Trophoblast cell (in vitro differentiated cells and primary cell): ENCODE measurements around the gene STXBP3.

Source experiments
- DNase-seq, 2 donors: peaks; one replicate each; pipeline ENCODE4 v3.0.0-alpha.2; 2016
- H2AFZ ChIP-seq: 2 replicates; pipeline ENCODE4 v1.6.1; 2013; ENCODE audit warnings: low read length, moderate library complexity, mild to moderate bottlenecking; ENCODE audit not compliant: insufficient read depth, poor library complexity
- H2AK5ac ChIP-seq: 2 replicates; pipeline ENCODE4 v1.6.1; 2013; ENCODE audit warnings: mild to moderate bottlenecking, low read length
- H2BK120ac ChIP-seq: 2 replicates; pipeline ENCODE4 v1.6.1; 2013; ENCODE audit warnings: low read length, mild to moderate bottlenecking, moderate library complexity; ENCODE audit not compliant: insufficient read depth, poor library complexity
- H2BK12ac ChIP-seq: 2 replicates; pipeline ENCODE4 v1.6.1; 2013; ENCODE audit warnings: mild to moderate bottlenecking, low read length, moderate library complexity
- H2BK5ac ChIP-seq: 2 replicates; pipeline ENCODE4 v1.6.1; 2013; ENCODE audit warnings: low read length, low read depth, moderate library complexity, mild to moderate bottlenecking; ENCODE audit not compliant: poor library complexity
- H3K14ac ChIP-seq: 2 replicates; pipeline ENCODE4 v1.6.1; 2013; ENCODE audit warnings: mild to moderate bottlenecking, low read length
- H3K18ac ChIP-seq: 2 replicates; pipeline ENCODE4 v1.6.1; 2013; ENCODE audit warnings: mild to moderate bottlenecking, low read length
- H3K23ac ChIP-seq: 2 replicates; pipeline ENCODE4 v1.6.1; 2013; ENCODE audit warnings: low read length
- H3K27ac ChIP-seq: 2 replicates; pipeline ENCODE4 v1.5.1; 2013; ENCODE audit warnings: low read depth, mild to moderate bottlenecking, inconsistent platforms, low read length, moderate library complexity
- H3K27me3 ChIP-seq: 2 replicates; pipeline ENCODE4 v1.6.1; 2013; ENCODE audit warnings: inconsistent platforms, mild to moderate bottlenecking, low read length, moderate library complexity; ENCODE audit not compliant: insufficient read depth
- H3K36me3 ChIP-seq, 2 experiments: 1 replicate in 1 of 2; 2 replicates in 1 of 2; pipeline ENCODE4 v1.6.1; 2013; ENCODE audit warnings: low read length in 2 of 2, mild to moderate bottlenecking in 2 of 2, moderate library complexity in 1 of 2; ENCODE audit not compliant: insufficient read depth in 2 of 2, control insufficient read depth in 1 of 2
- H3K4ac ChIP-seq: 2 replicates; pipeline ENCODE4 v1.6.1; 2013; ENCODE audit warnings: low read depth, mild to moderate bottlenecking, low read length, moderate library complexity
- H3K4me1 ChIP-seq, 2 experiments: 1 replicate in 1 of 2; 2 replicates in 1 of 2; pipeline ENCODE4 v1.6.1; 2013; ENCODE audit warnings: low read length in 2 of 2, mild to moderate bottlenecking in 2 of 2, moderate library complexity in 1 of 2; ENCODE audit not compliant: insufficient read depth in 2 of 2, control insufficient read depth in 1 of 2
- H3K4me2 ChIP-seq: 2 replicates; pipeline ENCODE4 v1.6.1; 2013; ENCODE audit warnings: inconsistent platforms, mild to moderate bottlenecking, low read length, moderate library complexity
- H3K4me3 ChIP-seq: 2 replicates; pipeline ENCODE4 v1.5.1; 2013; ENCODE audit warnings: mild to moderate bottlenecking, low read depth, low read length, inconsistent platforms
- H3K79me1 ChIP-seq: one replicate; pipeline ENCODE4 v1.6.1; 2013; ENCODE audit warnings: low read length
- H3K79me2 ChIP-seq: 2 replicates; pipeline ENCODE4 v1.6.1; 2013; ENCODE audit warnings: low read length, mild to moderate bottlenecking; ENCODE audit not compliant: control insufficient read depth, insufficient read depth, poor library complexity
- H3K9ac ChIP-seq: 2 replicates; pipeline ENCODE4 v1.6.1; 2013; ENCODE audit warnings: mild to moderate bottlenecking, low read length
- H3K9me3 ChIP-seq: 2 replicates; pipeline ENCODE4 v1.6.1; 2013; ENCODE audit warnings: low read depth, mild to moderate bottlenecking, control low read depth, inconsistent platforms, low read length; ENCODE audit not compliant: insufficient read depth
- H4K12ac ChIP-seq: 2 replicates; pipeline ENCODE4 v1.6.1; 2013; ENCODE audit warnings: low read depth, mild to moderate bottlenecking, low read length, moderate library complexity
- H4K8ac ChIP-seq: 2 replicates; pipeline ENCODE4 v1.6.1; 2013; ENCODE audit warnings: low read depth, mild to moderate bottlenecking, low read length, moderate library complexity
- H4K91ac ChIP-seq: one replicate; pipeline ENCODE4 v1.6.1; 2013; ENCODE audit warnings: low read depth, mild to moderate bottlenecking, low read length, moderate library complexity
- WGBS: extraction: QIAGEN DNeasy Blood & Tissue Kit; methylation state at CpG from one replicate; pipeline ENCODE4 v1.1.7; 2013; ENCODE audit warnings: missing lambda C conversion rate; ENCODE audit not compliant: insufficient read length, insufficient coverage; ENCODE audit errors: extremely low coverage; 5-methylcytosine and 5-hydroxymethylcytosine counted together

STXBP3 gene

GRCh38 chr1:108728327-108728923 lies 18.0 kb upstream of the STXBP3 start:
- WGBS = no CpG with 5 or more reads among the region's 8 CpGs
- Histone ChIP-seq H3K23ac (no peak overlapping the region), H3K4me3 (no peak overlapping the region), H3K36me3 (no peaks in the 10 kb centered on the region), H3K27me3 (no peaks in the 10 kb centered on the region), H4K91ac (no peak overlapping the region), H3K4ac (no peak overlapping the region), H3K9ac (no peak overlapping the region), H3K14ac (no peak overlapping the region), H2AFZ (no peak overlapping the region), H4K8ac (no peak overlapping the region), H2BK5ac (no peak overlapping the region), H3K9me3 (peaks cover 5% of the 10 kb centered on the region), H3K18ac (no peak overlapping the region), H3K79me1 (no peaks in the 10 kb centered on the region), H3K4me2 (no peak overlapping the region), H2BK120ac (no peak overlapping the region), H2BK12ac (no peak overlapping the region), H3K79me2 (no peaks in the 10 kb centered on the region), H4K12ac (no peak overlapping the region), H2AK5ac (no peak overlapping the region), H3K4me1 (peaks cover 3 to 4% of the 10 kb centered on the region in 2 experiments), H3K27ac (no peak overlapping the region)
- no peak for DNase-seq

- Histone ChIP-seq H4K8ac (no peak overlapping the region), H2AK5ac (no peak overlapping the region), H3K9ac (no peak overlapping the region), H2BK12ac (no peak overlapping the region), H3K14ac (no peak overlapping the region), H3K79me2 (no peaks in the 10 kb centered on the region), H3K4me1 (peaks cover 3 to 4% of the 10 kb centered on the region in 2 experiments), H4K91ac (no peak overlapping the region), H2BK5ac (no peak overlapping the region), H3K18ac (no peak overlapping the region), H3K4me2 (no peak overlapping the region), H3K4me3 (no peak overlapping the region), H3K4ac (no peak overlapping the region), H2BK120ac (no peak overlapping the region), H3K27me3 (no peaks in the 10 kb centered on the region), H3K27ac (no peak overlapping the region), H2AFZ (no peak overlapping the region), H4K12ac (no peak overlapping the region), H3K79me1 (no peaks in the 10 kb centered on the region), H3K23ac (no peak overlapping the region), H3K36me3 (no peaks in the 10 kb centered on the region), H3K9me3 (peaks cover 5% of the 10 kb centered on the region)
- DNase-seq = no peak
- WGBS = no CpG with 5 or more reads among the region's 4 CpGs
Observed at GRCh38 chr1:108729481-108729880, 17.0 kb upstream of the STXBP3 start.

GRCh38 chr1:108732398-108732797 lies 14.1 kb upstream of the STXBP3 start:
- no CpG with 5 or more reads among the region's 1 CpG for WGBS
- no peak overlapping the region for H3K9ac ChIP-seq
- H4K12ac ChIP-seq = no peak overlapping the region

GRCh38 chr1:108734171-108734865 lies 12.2 kb upstream of the STXBP3 start:
- no peak overlapping the region for H3K4me3 ChIP-seq
- no peak for DNase-seq
- WGBS = no CpG with 5 or more reads among the region's 1 CpG

More at GRCh38 chr1:108732398-108732797, 14.1 kb upstream of the STXBP3 start:
- H4K91ac ChIP-seq = no peak overlapping the region
- H3K4me1 ChIP-seq = no peaks in the 10 kb centered on the region
- no peak overlapping the region for H3K27ac ChIP-seq
- no peaks in the 10 kb centered on the region for H3K79me1 ChIP-seq
- H3K36me3 ChIP-seq = no peaks in the 10 kb centered on the region
- H2AFZ ChIP-seq = no peak overlapping the region
- H3K14ac ChIP-seq = no peak overlapping the region
- no peak overlapping the region for H3K4ac ChIP-seq
- no peak overlapping the region for H4K8ac ChIP-seq
- no peak overlapping the region for H3K4me3 ChIP-seq
- peaks cover 4% of the 10 kb centered on the region for H3K9me3 ChIP-seq
- H3K23ac ChIP-seq = no peak overlapping the region
- H2BK120ac ChIP-seq = no peak overlapping the region
- H3K27me3 ChIP-seq = no peaks in the 10 kb centered on the region
- H3K18ac ChIP-seq = no peak overlapping the region
- no peak for DNase-seq
- no peak overlapping the region for H3K4me2 ChIP-seq
- no peak overlapping the region for H2BK12ac ChIP-seq
- no peak overlapping the region for H2AK5ac ChIP-seq
- no peak overlapping the region for H2BK5ac ChIP-seq
- no peaks in the 10 kb centered on the region for H3K79me2 ChIP-seq

More at GRCh38 chr1:108734171-108734865, 12.2 kb upstream of the STXBP3 start:
- H4K91ac ChIP-seq = no peak overlapping the region
- no peaks in the 10 kb centered on the region for H3K36me3 ChIP-seq
- H2AK5ac ChIP-seq = no peak overlapping the region
- no peak overlapping the region for H2BK120ac ChIP-seq
- H3K27me3 ChIP-seq = no peaks in the 10 kb centered on the region
- H3K14ac ChIP-seq = no peak overlapping the region
- no peaks in the 10 kb centered on the region for H3K9me3 ChIP-seq
- no peak overlapping the region for H3K4me2 ChIP-seq
- H3K79me1 ChIP-seq = no peaks in the 10 kb centered on the region
- no peak overlapping the region for H3K9ac ChIP-seq
- no peak overlapping the region for H2AFZ ChIP-seq
- no peak overlapping the region for H3K27ac ChIP-seq
- H4K12ac ChIP-seq = no peak overlapping the region
- H3K4ac ChIP-seq = no peak overlapping the region
- H3K23ac ChIP-seq = no peak overlapping the region
- H2BK5ac ChIP-seq = no peak overlapping the region
- no peak overlapping the region for H4K8ac ChIP-seq
- H3K79me2 ChIP-seq = no peaks in the 10 kb centered on the region
- H3K18ac ChIP-seq = no peak overlapping the region
- no peak overlapping the region for H2BK12ac ChIP-seq
- H3K4me1 ChIP-seq = no peaks in the 10 kb centered on the region
